Measurements from ENCODE around the gene USP35. TPM values are rescaled to one million over a fixed set of nuclear protein-coding genes. Genes with fewer than 3 reads are reported as not detected.

Gene USP35
- total RNA-seq, 1 experiment from 2014 or later, result 11.3 TPM

DNA sequence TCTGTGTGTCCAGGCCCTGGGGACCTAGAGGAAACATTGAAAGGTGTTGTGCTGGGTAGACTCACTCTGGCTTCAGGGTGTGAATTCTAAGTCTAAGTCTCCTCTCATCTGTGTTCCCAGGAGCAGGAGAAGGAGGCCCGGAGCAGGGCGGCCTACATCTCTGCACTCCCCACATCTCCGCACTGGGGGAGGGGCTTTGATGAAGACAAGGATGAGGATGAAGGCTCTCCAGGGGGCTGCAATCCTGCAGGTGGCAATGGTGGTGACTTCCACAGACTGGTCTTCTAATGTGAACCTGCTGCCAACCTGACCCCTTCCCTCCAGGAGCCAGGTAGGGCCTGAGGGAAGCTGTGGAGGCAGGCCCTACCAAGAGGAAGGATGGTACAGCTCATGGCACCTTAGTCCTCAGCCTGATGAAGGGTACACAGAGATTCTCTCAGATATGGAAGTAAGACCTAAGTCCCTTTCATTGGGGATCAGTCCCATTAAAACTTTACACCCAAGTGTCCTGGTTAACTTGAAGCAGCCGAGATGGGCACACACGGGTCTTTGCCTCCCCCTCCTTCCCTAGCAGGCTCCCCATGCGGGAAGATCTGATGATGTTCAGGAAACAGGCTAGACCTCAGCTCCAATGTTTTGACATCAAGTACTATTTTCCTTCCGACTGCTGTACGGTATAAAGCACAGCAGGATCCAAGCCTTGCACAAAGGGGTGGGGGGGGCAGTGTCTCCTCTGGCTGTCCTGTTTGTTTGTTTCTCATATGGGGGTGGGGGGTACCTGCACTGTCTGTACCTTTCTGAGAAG lies 25.0 kb downstream of the USP35 start:
- no peak overlapping the region for H3K4me3 Mint-ChIP-seq (ENCODE audit: unreplicated experiment)
- H3K9me3 ChIP-seq, result no peaks in the 10 kb centered on the region
- peaks cover 7% of the 10 kb centered on the region for H3K4me1 Mint-ChIP-seq (ENCODE audit: low read depth, unreplicated experiment)
- POLR2A ChIA-PET, result no interaction called here
- intact Hi-C loops (cut with micrococcal nuclease; ENCODE audit: unreplicated experiment), result no loop called here
- H3K36me3 Mint-ChIP-seq (ENCODE audit: insufficient read depth, unreplicated experiment), result peaks cover 82% of the 10 kb centered on the region
- BruUV-seq (replicated peaks), result no TSS peak
- no peaks in the 10 kb centered on the region for H3K27me3 Mint-ChIP-seq (ENCODE audit: insufficient read depth, unreplicated experiment)
- H3K4me3 ChIP-seq (ENCODE audit: low read depth, low read length), result no peak overlapping the region
- H3K27me3 ChIP-seq (replicated peaks; ENCODE audit: control insufficient read depth, insufficient read depth, low read length), result no peaks in the 10 kb centered on the region
- H3K36me3 ChIP-seq (ENCODE audit: control insufficient read depth, insufficient read depth, low read length), result peaks cover 1% of the 10 kb centered on the region; the same call in 1 of the 2 replicates
- H3K4me1 ChIP-seq, result no peaks in the 10 kb centered on the region
- no peak for TF ChIP-seq CTCF (IDR thresholded peaks at IDR 0.05; ENCODE audit: insufficient read depth in 1 of 2, low read depth in 1 of 2, low read length in 1 of 2, severe bottlenecking in 1 of 2, unreplicated experiment in 1 of 2)
- no peak overlapping the region for H3K27ac Mint-ChIP-seq (ENCODE audit: unreplicated experiment)
- H3K9me3 Mint-ChIP-seq (ENCODE audit: unreplicated experiment), result no peaks in the 10 kb centered on the region
- CTCF ChIA-PET, result no interaction called here
- no peak for DNase-seq

- TF ChIP-seq CTCF (IDR thresholded peaks at IDR 0.05; ENCODE audit: insufficient read depth in 1 of 2, low read depth in 1 of 2, low read length in 1 of 2, severe bottlenecking in 1 of 2, unreplicated experiment in 1 of 2), result no peak
- CTCF ChIA-PET, result no interaction called here
- Histone ChIP-seq H3K4me3 (ENCODE audit: low read depth, low read length) (no peak overlapping the region), H3K4me1 (no peaks in the 10 kb centered on the region), H3K36me3 (ENCODE audit: control insufficient read depth, insufficient read depth, low read length) (peaks cover 1% of the 10 kb centered on the region; the same call in 1 of the 2 replicates), H3K9me3 (no peaks in the 10 kb centered on the region), H3K27me3 (replicated peaks; ENCODE audit: control insufficient read depth, insufficient read depth, low read length) (no peaks in the 10 kb centered on the region)
- POLR2A ChIA-PET, result no interaction called here
- no peak for DNase-seq
- H3K27me3 Mint-ChIP-seq (ENCODE audit: insufficient read depth, unreplicated experiment), result no peaks in the 10 kb centered on the region
- H3K27ac Mint-ChIP-seq (ENCODE audit: unreplicated experiment), result no peak overlapping the region
- intact Hi-C loops (cut with micrococcal nuclease; ENCODE audit: unreplicated experiment), result no loop called here
- H3K36me3 Mint-ChIP-seq (ENCODE audit: insufficient read depth, unreplicated experiment), result peaks cover 81% of the 10 kb centered on the region
- H3K9me3 Mint-ChIP-seq (ENCODE audit: unreplicated experiment), result no peaks in the 10 kb centered on the region
- H3K4me3 Mint-ChIP-seq (ENCODE audit: unreplicated experiment), result no peak overlapping the region
- BruUV-seq (replicated peaks), result no TSS peak
- H3K4me1 Mint-ChIP-seq (ENCODE audit: low read depth, unreplicated experiment), result peaks cover 7% of the 10 kb centered on the region
These were observed 25.8 kb downstream of the USP35 start for GRCh38 chr11:78214331-78215194.

- Histone ChIP-seq H3K4me1 (no peaks in the 10 kb centered on the region), H3K4me3 (ENCODE audit: low read depth, low read length) (no peak overlapping the region), H3K9me3 (no peaks in the 10 kb centered on the region), H3K27me3 (replicated peaks; ENCODE audit: control insufficient read depth, insufficient read depth, low read length) (no peaks in the 10 kb centered on the region), H3K36me3 (ENCODE audit: control insufficient read depth, insufficient read depth, low read length) (peaks cover 1% of the 10 kb centered on the region; the same call in 1 of the 2 replicates)
- ChIA-PET CTCF (no interaction called here), POLR2A (no interaction called here)
- Mint-ChIP-seq H3K9me3 (ENCODE audit: unreplicated experiment) (no peaks in the 10 kb centered on the region), H3K4me1 (ENCODE audit: low read depth, unreplicated experiment) (peaks cover 7% of the 10 kb centered on the region), H3K27ac (ENCODE audit: unreplicated experiment) (no peak overlapping the region), H3K27me3 (ENCODE audit: insufficient read depth, unreplicated experiment) (no peaks in the 10 kb centered on the region), H3K4me3 (ENCODE audit: unreplicated experiment) (no peak overlapping the region), H3K36me3 (ENCODE audit: insufficient read depth, unreplicated experiment) (peaks cover 81% of the 10 kb centered on the region)
- no peak for TF ChIP-seq CTCF (IDR thresholded peaks at IDR 0.05; ENCODE audit: insufficient read depth in 1 of 2, low read depth in 1 of 2, low read length in 1 of 2, severe bottlenecking in 1 of 2, unreplicated experiment in 1 of 2)
- intact Hi-C loops (cut with micrococcal nuclease; ENCODE audit: unreplicated experiment), result no loop called here
- no peak for DNase-seq
- no TSS peak for BruUV-seq (replicated peaks)
These were observed 27.3 kb downstream of the USP35 start for GRCh38 chr11:78216021-78216420.
